Embryonic facial prominence (tissue), 1 donor: ENCODE results near the gene LEFTY1.

Experiments
- DNase-seq: peaks from one replicate; pipeline ENCODE4 v3.0.0-alpha.2; 2016; ENCODE audit errors: extremely low spot score

LEFTY1 gene

GRCh38 chr1:225871359-225872074, 17.4 kb downstream of the LEFTY1 start:
- DNase-seq = no peak

DNA sequence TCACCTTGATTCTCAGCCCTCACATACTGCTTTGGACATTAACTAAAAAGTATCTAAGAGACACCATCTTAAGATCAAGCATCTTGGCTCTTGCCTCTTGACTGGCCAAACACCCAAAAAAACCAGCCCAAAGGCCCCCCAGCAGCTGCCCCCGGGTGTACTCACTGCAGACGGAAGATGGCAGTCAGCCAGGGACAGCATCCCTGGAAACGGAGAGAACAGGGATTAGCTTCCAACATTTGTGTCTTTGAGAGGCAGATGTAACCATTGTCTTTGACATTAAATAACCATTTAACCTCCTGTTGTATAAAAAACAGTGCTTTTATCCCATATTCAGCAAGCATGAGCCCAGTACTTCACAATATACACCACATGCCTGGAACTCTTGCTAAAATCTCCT, 18.0 kb downstream of the LEFTY1 start:
- no peak for DNase-seq

DNA sequence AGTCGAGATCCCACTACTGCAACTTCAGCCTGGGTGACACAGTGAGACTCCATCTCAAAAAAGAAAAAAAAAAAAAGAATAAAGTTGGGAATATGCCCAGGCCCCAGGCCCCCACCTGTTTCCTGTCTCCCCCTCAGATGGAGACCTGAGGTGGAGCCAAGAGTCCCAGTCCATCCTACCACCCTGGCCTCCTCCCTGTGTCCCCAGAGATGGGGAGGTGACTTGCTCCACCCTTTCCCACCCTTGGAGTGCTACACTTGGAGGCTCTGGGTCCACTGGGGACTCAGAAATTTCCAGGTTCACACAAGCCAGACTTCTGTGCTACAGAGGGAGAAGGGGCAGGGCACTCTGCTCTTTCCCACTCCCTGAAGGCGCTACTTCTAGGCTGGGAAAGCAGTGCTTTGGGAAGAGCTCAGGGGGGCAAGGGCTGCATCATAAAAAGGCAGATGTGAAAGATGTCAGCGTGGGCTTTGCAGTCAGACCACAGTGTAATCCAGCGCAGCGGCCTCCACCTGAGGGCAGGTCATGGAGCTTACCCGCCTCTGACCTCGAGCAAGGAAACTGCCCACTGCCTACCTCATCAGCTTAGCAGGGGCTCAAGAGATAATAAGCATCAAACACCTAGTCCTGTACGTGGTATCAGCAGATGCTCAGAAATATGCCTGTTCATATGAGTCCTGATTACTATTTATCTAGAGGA, 20.2 kb downstream of the LEFTY1 start:
- no peak for DNase-seq

- DNase-seq = no peak
These were observed 22.0 kb downstream of the LEFTY1 start for GRCh38 chr1:225866981-225867380.

DNA sequence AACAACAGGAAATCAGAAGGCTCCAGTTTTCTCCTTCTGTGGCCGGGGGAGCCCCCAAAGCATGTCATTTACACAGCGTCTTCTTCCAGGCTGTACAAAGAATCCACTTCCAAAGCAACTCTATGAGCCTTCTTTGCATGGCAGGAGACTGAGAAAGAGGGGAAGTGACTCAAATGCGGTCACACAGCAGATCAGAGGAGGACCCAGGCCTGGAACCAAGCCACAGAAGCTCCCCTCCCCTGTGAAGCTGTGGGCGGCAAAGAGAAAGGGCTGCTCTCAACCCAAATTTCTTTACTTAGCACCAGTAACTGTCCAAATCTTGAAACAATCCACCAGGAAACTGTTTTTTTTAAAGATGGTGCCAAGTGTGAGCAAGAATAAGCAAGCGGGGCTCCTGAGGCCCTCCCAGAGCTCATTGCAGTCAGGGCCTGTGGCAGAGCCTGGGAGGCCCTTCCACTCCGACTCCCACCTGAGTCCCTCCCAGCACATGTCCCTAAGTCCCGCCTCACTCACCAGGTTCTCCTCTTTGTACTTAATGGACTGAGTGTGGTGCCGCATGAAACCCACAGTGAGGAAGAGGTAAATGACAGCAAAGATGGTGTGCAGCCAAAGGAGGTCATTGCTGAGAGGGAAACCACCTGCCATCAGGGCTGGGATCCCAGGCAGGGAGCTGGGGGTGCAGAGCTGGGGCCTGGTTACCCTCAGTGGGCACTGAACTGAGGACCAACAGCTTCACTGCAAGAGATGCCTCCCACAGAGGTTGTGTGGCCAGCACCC, 22.7 kb downstream of the LEFTY1 start:
- no peak for DNase-seq

DNA sequence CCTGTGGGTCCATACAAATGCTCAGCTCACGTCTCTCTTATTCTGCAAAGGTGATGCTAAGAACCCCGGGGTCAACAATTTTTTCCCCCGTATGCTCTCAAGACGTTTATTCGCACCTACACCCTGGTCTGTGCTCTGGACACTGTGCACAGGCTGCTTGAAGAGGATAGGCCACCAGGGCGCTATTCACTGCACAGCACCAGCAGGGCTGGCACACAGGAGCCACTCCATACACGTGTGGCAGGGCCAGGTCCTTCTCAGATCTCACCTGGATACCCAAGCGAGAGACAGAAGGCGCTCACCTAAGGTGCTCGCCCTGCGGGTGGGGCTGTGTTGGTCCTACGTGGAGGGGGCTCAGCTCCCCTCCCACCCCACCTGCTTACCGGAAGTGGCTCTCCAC, 23.4 kb downstream of the LEFTY1 start:
- no peak for DNase-seq

DNA sequence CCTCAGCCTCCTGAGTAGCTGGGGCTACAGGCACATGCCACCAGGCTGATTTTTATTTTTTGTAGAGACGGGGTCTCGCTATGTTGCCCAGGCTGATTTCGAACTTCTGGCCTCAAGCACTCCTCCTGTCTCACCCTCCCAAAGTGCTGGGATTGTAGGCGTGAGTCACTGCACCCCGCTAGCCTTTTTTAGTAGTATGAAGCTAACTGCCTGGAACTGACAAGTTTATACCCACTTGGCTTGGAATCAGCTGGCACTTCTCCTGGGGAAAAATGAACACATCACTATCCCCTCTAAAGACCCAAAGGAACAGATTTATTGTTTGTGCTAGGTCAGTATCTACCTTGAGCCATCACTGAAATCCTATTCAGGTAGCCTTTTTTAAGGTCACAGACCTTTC, 25.8 kb downstream of the LEFTY1 start:
- no peak for DNase-seq

GRCh38 chr1:225862581-225862950, 26.4 kb downstream of the LEFTY1 start:
- no peak for DNase-seq

DNA sequence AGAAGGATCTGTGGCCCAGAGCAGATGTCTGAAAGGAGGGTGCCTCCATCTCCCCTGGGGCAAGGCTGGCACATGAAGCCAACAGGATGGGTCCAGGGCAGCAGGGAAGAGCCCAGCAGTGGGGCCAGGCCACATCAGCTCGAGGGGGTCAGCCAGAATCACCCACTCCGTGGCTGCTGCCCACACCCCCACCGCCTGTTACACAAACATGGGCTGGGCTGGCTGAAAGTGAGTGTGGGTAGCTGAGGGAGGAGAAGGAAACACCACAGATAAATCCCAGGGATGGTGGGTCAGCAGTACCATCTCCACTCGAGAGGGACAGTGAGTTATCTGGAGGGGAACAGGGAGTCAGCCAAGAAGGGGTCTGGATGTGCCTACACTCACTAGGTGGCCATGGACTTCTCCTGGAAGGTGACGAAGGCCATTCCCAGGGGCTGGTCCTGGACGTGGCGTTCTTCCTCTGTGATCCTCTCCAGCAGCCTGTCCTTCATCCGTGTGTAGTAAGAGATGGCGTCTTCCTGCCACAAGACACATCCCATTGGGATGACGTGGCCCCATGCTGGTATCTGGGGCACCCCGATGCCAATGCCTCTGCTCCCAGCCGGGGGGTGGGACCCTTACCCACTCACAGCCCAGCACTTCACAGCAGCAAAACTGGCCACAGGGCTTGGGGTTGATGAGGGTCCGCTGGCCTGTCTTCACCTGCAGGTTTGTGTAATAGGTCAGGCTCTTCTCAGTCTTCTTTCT, 26.9 kb downstream of the LEFTY1 start:
- no peak for DNase-seq

DNA sequence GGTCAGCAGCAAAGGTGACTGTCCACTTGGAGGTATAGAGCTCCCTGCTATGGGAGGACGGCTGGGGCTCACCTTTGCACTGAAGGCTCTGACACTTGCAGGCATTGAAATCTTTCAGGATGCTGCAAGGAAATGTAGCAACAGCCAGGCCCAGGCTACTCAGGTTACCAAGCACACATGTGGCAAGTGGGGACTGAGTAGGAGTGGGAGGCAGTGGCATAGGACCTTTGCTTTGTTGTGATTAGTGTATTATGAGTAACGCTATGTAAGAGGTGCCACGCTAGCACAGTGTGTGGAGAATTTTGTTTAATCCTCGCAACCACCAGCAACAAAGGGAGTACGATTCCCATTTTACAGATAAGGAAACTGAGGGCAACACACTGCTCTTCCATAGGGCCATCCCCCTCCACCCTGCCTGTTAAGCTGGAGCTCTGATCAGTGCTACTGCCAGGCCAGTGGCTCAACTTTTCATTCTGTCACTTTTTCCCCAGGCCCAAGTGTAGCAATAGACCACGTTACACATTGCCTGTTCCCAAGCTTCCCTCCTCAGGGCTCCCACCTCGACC, 28.0 kb downstream of the LEFTY1 start:
- DNase-seq = no peak

- no peak for DNase-seq
These were observed 28.8 kb downstream of the LEFTY1 start for GRCh38 chr1:225860107-225860506.

GRCh38 chr1:225859151-225859550, 29.8 kb downstream of the LEFTY1 start:
- no peak for DNase-seq

DNA sequence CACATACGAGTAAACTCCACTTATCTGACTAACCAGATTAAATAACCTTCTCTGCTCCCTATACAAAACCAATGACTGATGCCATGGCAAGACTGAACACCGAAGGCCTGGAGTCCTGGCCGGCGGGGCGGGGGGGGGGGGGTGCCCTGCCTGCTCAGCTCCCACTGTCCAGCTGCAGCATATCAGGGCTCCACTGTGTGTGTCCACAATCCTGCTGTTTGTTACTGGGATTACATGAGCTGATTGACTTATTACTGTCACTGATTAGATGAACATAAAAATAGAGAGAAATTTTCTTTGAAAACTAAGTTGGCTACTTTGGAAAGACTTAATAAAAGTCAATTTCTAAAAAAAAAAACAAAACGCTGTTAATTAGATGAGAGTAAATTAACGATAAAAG, 31.7 kb downstream of the LEFTY1 start:
- no peak for DNase-seq

DNA sequence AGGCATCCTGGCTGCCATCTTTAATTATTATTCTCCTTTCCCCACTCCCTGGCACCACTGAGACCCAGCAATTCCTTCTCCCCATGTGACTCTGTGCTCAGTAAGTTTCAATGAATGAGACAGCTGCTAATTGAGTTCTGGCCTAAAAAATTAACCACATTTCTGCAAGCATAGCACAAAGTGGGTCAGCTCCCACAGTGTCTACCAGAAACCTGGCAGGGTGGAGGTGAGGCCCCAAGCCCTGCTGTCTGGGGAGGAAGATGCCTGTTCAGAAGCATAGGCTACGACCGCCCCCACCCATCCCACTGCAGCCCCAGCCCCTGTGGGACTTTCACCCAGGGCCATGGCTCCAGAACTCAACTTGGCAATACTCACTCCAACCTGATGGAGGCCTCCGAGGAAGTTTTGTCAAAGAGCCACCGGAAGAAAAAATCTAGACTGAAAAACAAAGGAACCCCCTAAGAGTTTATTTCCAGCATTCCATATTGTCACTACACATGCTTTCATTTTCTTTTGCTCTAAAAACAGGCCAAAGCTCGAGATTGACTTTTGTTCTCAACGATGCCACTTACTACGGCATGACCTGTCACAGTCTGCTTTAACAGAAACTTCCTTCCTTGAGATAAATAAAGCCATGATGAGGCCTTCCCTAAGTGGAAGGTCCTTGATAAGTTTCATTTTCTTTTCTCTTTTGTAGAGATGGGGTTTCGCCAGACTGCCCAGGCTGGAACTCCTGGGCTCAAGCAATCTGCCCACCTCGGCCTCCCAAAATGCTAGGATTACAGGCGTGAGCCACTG, 33.2 kb downstream of the LEFTY1 start:
- DNase-seq = no peak

DNA sequence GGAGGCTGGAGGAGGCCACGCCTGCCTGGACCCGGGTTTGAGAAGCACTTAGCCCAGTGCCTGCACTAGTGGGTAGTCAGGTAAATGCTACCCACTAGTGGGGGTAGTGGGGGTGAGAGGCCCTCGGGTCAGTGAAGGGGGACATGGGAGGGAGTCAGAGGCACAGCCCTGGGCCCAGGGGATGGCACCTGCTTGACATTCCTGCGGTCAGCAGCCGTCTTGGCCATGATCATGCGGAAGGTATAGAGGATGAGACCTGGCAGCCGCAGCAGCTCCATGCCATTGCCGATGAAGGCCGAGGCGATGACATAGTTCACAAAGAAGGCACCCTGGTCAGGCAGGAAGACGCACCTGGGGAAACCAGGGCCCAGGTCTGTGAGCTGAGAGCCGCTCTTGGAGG, 35.5 kb downstream of the LEFTY1 start:
- DNase-seq = no peak

DNA sequence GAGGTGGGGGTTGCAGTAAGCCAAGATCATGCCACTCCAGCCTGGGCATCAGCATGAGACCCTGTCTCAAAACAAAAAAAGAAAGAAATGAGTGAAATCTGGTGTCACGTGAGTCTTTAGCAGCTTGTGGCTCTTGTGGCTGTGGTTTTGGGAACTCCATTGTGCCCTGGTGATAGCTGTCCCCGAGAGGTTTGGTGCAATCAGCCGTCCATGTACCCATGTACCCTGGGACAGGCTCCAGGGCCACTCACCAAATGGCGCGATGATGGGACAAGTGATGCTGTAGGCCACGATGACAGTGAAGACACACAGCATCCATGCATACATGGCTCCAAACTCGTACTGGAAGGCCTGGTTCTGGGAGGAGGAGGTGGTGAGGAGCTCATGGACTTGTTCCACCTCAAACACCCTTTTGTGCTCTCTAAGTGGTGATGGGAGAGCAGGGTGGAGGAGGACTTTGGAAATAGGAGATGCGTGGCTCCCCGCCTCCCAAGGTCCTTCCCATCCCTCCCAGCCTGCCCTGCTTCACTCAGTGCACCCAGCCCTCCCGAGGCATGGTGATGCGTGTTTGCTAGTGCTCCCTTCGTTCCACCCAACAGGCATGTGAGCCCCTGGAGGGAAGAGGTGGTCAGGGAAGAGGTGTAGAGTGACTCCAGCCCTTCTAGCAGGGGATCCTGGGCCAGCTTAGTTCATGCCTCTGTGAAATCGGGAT, 36.4 kb downstream of the LEFTY1 start:
- no peak for DNase-seq

DNA sequence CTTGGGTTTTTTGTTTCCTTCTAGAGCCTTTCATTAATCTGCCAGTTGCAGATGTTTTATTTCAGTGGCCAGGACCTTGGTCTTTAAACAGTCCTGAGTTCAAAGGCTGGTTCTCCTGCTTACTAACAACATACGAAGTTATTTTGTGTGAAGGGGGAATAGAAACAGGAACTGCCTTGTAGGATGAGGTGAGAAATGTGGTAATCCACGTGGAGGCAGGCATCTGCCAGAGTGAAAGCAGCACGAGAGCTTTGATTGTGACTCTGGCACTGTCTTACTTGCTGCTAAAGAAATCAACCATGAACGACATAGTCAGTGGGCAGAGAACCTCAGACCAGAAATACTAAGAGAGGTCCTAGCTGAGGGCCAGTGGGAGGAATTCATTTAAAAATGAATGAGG, 37.1 kb downstream of the LEFTY1 start:
- DNase-seq = no peak

DNA sequence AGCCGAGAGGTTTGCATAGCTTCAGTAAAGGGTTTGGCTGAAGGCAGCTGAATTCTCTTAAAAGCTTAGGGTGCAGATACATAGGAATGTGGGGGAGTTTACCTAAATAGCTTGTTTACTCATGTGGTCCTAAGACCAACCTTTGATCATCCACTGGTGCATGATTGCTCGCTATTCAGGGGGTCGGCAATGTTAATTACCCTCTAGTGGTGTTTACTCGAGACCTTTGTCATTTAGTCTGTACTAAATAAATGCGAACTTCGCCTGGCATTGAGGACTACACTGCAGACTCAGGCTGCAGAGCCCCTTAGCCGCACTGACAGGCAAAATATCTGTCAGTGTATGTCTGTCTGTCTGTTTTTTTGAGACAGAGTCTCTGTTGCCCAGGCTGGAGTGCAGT, 38.6 kb downstream of the LEFTY1 start:
- no peak for DNase-seq

- DNase-seq = no peak
These were observed 39.0 kb downstream of the LEFTY1 start for GRCh38 chr1:225849925-225850324.
